ENCODE results near the gene XXYLT1.

DNA sequence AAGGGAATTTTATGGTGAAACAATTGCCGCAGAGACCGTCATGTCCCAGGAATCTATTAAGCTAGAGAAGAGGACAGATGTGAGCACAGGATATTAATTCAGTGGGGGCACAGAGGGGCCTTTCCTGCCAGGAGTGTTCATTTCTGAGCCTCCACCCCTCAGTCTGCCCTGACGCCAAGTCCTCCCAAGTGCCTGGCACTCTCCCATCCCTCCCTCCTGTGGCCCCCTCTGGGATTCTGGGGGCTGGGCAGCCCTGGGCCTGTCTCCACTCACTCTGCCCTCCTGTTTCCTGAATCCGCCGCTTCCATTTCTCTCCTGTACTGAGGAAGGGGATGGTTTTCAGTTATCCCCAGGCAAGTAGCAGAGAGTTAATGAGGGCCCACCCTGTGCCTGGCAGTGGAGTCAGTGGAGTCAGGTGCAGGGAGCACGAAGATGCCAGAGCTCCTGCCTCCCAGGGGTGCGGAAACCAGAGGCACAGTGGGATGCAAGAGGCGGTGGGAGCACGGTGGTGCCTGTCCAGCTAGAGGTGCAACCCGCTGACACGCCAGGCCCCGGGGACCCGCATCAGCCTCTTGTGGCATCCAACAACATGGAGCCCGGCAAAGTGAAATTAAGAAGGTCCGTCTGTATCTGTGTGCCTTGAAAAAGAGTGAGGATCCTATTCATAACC is 212.5 kb downstream of the XXYLT1 start:
- TF ChIP-seq, protein P1, sequence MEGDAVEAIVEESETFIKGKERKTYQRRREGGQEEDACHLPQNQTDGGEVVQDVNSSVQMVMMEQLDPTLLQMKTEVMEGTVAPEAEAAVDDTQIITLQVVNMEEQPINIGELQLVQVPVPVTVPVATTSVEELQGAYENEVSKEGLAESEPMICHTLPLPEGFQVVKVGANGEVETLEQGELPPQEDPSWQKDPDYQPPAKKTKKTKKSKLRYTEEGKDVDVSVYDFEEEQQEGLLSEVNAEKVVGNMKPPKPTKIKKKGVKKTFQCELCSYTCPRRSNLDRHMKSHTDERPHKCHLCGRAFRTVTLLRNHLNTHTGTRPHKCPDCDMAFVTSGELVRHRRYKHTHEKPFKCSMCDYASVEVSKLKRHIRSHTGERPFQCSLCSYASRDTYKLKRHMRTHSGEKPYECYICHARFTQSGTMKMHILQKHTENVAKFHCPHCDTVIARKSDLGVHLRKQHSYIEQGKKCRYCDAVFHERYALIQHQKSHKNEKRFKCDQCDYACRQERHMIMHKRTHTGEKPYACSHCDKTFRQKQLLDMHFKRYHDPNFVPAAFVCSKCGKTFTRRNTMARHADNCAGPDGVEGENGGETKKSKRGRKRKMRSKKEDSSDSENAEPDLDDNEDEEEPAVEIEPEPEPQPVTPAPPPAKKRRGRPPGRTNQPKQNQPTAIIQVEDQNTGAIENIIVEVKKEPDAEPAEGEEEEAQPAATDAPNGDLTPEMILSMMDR (conservative IDR thresholded peaks at IDR 0.05; ENCODE audit: low read length) = no peak
- TF ChIP-seq EZH2phosphoT487 (IDR thresholded peaks at IDR 0.05; ENCODE audit: borderline replicate concordance, low read depth, low read length) = no peak

Data from OCI-LY7 (cell line).